Central memory CD8-positive, alpha-beta T cell (primary cell): Measurements from ENCODE around the gene IFNGR1.

Experiments used
- ATAC-seq: fragments of 150-1000 bp; cut with Tn5 transposase; replicated peaks from 2 replicates; pipeline ENCODE4 v1.10.0; 2022; ENCODE audit warnings: mild to moderate bottlenecking, moderate FRiP score, moderate number of reproducible peaks; ENCODE audit not compliant: poor library complexity, severe bottlenecking; ENCODE audit errors: extremely low read depth
- DNase-seq, 2 donors: peaks; one replicate each; pipeline ENCODE4 v3.0.0; 2021; ENCODE audit warnings: low spot score in 2 of 2
- H3K27ac Mint-ChIP-seq: one replicate; pipeline ENCODE4 v1.8.0; 2022; ENCODE audit warnings: low read depth, mild to moderate bottlenecking, moderate library complexity, mixed read lengths
- H3K27me3 Mint-ChIP-seq: one replicate; pipeline ENCODE4 v1.8.0; 2022; ENCODE audit warnings: mixed read lengths
- H3K36me3 Mint-ChIP-seq: one replicate; pipeline ENCODE4 v1.8.0; 2022; ENCODE audit warnings: mild to moderate bottlenecking, moderate library complexity, mixed read lengths; ENCODE audit not compliant: insufficient read depth
- H3K4me1 Mint-ChIP-seq: one replicate; pipeline ENCODE4 v1.8.0; 2022; ENCODE audit warnings: mixed read lengths
- H3K4me3 Mint-ChIP-seq: one replicate; pipeline ENCODE4 v1.8.0; 2022; ENCODE audit warnings: mild to moderate bottlenecking, moderate library complexity, mixed read lengths
- H3K9me3 Mint-ChIP-seq: one replicate; pipeline ENCODE4 v1.8.0; 2022; ENCODE audit warnings: mixed read lengths

The IFNGR1 gene

DNA sequence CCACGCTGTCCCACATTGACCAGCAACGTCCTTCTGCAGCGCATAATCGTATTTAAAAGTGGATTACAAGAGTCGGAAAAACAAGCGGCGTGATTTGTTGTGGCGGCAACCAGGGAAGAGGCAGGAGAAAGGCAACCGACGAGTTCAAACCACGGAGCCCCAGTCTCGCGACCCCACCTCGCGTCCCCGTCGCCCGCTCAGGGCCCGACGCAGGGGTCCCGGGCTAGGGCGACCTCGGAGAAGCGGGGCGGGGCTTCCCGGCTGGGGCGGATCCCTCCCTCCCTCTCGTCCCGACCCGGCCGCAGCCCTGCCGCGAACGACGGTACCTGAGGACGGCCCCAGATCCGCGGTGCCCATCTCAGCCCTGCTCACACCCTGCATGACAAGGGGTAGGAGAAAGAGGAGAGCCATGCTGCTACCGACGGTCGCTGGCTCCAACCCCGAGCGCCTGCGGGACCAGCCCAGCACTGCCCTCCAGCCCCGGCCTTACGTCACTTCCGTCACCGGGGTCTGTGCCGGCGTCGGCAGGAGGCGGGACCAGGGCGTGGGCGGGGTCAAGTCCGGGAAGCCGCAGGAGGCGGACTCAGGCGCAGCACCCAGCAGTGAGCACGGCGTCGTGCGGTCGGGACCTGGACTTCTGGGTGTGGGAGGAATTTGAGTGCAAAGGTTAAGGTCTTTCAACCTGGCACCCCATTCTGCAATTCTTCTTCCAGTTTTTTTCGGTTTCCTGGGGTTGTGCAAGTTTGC is at the start of gene IFNGR1:
Gene IFNGR1, minus strand, starts transcription at position 469 of the 747 bp plus-strand sequence. Its CDS starts 58 bp downstream, at position 411.
- no peaks in the 10 kb centered on the region for H3K9me3 Mint-ChIP-seq
- peak; percentile 89 for ATAC-seq

DNA sequence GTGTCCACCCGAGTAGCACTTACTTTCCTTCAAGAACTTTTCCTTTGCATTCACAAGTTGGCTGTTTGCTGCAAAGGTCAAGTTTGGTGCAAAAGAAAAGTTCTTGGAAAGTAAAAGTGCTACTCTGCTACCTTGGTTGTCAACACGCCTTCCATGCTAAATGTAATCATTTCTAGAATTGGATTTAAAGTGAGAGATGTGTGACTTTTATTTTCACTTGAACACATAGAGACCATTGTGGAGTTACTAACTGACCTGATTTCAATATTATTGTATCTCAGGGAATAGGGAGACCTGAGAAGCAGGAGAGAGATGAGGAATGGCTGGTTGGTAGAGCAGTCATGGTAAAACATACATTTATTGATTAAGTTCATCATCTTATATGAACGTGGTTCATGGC is 49.7 kb upstream of the IFNGR1 start:
- peak overlapping the region; percentile 29 for H3K4me3 Mint-ChIP-seq
- H3K4me1 Mint-ChIP-seq: peaks cover 23% of the 10 kb centered on the region
- peak overlapping the region; percentile 83 for H3K27ac Mint-ChIP-seq
- DNase-seq (no peak), ATAC-seq (no peak)
- H3K9me3 Mint-ChIP-seq: no peaks in the 10 kb centered on the region
- H3K36me3 Mint-ChIP-seq: peaks cover 3% of the 10 kb centered on the region
- H3K27me3 Mint-ChIP-seq: no peaks in the 10 kb centered on the region

More for the DNA sequence above, at the start of gene IFNGR1:
- peaks cover 13% of the 10 kb centered on the region for H3K36me3 Mint-ChIP-seq
- H3K4me3 Mint-ChIP-seq: peak within 1 kb of the TSS; percentile 98
- DNase-seq: peak; percentile 90 to 93
- H3K4me1 Mint-ChIP-seq: peaks cover 62% of the 10 kb centered on the region
- H3K27ac Mint-ChIP-seq: peak within 1 kb of the TSS; percentile 96
- no peaks in the 10 kb centered on the region for H3K27me3 Mint-ChIP-seq

DNA sequence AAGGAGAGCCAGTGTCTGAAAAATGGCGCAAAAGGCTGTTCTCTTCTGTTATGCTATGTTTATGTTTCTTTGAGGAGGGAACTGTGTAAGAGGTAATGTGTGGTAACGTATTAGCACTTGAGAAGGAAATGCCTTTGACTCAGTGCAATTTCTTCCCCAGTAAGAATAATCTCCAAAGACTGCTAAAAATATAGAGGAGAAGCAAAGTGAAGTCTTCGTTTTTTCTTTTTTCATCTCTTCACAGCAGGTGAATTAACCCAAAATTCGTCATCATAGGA is 47.1 kb upstream of the IFNGR1 start:
- Mint-ChIP-seq H3K27ac (no peak overlapping the region), H3K27me3 (no peaks in the 10 kb centered on the region), H3K9me3 (no peaks in the 10 kb centered on the region), H3K4me1 (peaks cover 41% of the 10 kb centered on the region), H3K4me3 (no peak overlapping the region), H3K36me3 (peaks cover 3% of the 10 kb centered on the region)
- ATAC-seq: no peak
- no peak for DNase-seq

DNA sequence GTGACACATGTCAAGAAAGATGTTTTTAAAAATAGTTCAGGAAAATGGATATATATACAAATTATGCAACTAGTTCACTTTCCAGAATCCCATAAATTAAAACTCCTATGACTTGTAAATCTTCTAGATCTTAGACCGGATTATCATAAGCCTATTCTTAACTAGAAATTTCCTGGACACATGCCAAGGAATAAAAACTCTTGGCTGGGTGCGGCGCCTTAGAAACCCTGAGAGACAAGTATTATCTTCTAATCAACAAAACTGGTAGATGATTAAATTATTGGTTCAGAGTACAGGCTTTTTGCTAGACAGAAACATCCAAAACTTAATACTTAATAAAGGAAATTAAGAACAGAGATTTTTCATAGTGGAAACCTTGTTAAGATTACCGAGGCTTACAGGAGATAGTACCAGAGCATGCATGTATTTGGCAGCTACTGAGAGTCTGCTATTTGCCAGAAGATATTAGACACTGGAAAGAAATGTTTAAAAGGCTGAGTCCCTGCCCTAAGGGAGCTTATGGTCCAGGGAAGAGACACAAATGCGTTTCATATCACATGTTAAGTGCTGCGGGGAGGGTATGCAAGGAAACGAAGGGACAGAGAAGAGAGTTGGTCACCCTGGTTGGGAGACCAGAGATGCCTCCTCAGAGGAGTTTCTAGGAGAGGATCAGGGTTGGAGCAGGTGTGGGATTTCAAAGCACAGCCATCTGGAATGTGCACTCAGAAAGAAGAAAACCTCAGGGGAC is 46.5 kb upstream of the IFNGR1 start:
- H3K27me3 Mint-ChIP-seq: no peaks in the 10 kb centered on the region
- DNase-seq (no peak), ATAC-seq (no peak)
- H3K4me3 Mint-ChIP-seq: no peak overlapping the region
- peaks cover 3% of the 10 kb centered on the region for H3K36me3 Mint-ChIP-seq
- H3K9me3 Mint-ChIP-seq: no peaks in the 10 kb centered on the region
- H3K27ac Mint-ChIP-seq: no peak overlapping the region
- H3K4me1 Mint-ChIP-seq: peaks cover 46% of the 10 kb centered on the region

DNA sequence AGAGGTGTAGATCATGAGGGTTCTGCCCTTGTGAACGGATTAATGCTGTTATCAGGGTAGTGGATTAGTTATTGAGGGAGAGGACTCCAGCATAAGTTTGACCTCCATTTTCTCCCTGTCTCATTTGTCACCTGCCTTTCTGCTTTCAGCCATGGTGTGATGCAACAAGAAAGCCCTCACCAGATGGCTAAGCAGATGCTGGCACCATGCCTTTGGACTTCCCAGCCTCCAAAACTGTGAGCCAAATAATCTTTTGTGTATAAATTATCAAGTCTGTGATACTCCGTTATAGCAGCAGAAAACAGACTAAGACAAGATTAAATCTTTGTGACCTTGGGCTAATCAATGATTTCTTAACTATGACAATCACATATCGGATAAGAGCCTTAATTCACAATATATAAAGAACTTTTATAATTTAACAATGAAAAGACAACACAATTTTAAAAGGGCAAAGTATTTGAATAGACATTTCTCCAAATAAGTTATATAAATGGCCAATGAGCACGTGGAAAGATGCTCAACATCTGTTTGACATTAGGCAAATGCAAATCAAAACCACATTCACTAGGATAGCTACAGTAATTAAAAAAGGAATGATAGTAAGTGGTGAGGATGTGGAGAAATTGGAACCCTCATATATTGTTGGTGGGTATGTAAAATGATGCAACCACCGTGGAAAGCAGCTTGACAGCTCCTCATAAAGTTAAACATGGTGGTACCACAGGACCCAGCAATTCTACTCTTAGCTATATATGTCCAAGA is 45.3 kb upstream of the IFNGR1 start:
- no peaks in the 10 kb centered on the region for H3K9me3 Mint-ChIP-seq
- no peak for ATAC-seq
- H3K4me1 Mint-ChIP-seq: peaks cover 45% of the 10 kb centered on the region

DNA sequence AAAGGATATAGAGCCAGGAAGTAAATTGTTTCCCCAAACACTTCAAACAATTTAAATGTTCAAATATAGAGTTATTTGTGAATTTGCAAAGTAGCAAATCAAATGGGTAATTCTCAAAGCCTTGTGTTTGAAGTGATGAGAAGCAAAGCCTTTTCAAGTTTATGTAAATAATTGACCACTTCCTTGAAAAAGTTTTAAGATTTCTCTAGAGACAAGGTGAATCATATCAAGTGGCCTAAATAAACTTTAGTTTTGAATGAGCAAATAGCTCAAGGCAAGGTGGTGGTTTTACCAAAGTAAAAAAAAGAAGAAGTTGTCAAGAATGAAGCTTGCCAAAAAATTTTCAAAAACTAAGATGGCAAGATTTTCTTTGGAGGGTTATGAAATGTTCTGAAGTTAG is 42.6 kb upstream of the IFNGR1 start:
- peak; percentile 60 for ATAC-seq
- Mint-ChIP-seq H3K4me3 (no peak overlapping the region), H3K36me3 (peaks cover 1% of the 10 kb centered on the region), H3K9me3 (no peaks in the 10 kb centered on the region), H3K4me1 (peaks cover 52% of the 10 kb centered on the region), H3K27me3 (no peaks in the 10 kb centered on the region), H3K27ac (peak overlapping the region; percentile 54)
- DNase-seq: no peak

More for the DNA sequence above, 45.3 kb upstream of the IFNGR1 start:
- no peak overlapping the region for H3K4me3 Mint-ChIP-seq
- H3K36me3 Mint-ChIP-seq: peaks cover 3% of the 10 kb centered on the region
- no peak overlapping the region for H3K27ac Mint-ChIP-seq
- no peak for DNase-seq
- no peaks in the 10 kb centered on the region for H3K27me3 Mint-ChIP-seq

DNA sequence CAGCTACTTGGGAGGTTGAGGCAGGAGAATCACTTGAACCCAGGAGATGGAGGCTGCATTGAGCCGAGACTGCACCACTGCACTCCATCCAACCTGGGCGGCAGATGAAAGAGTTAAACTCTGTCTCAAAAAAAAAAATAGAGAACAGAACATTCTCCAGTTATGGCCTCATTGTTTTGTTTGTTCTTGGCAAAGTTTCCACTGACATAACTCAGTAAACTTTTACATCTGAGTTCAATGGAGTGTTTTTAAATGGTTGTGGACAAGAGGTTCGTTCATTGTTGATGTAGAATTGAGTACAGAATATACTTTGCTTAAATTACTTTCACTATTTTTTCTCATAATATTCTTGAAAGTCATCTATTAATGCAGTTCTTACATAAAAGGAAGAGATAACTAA is 42.2 kb upstream of the IFNGR1 start:
- no peak for DNase-seq
- no peak for ATAC-seq
- peaks cover 52% of the 10 kb centered on the region for H3K4me1 Mint-ChIP-seq

DNA sequence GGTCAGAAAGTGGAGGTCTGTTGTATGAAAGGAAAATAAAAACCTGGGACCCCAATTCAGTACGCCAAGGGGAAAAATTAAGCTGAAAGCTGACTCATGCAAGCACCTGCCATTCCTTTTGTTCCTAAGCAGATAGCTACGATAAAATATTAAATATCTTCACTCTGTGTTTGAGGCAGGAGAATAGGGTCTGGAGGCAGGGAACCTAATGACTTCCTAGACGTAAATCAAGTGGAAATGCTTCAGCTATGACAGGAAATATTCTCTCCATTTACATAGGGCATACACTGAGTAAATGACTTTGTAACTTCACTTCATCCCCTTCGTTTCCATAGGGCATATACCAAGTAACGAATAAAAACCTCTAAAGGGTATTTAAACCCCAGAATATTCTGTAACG is 41.0 kb upstream of the IFNGR1 start:
- no peaks in the 10 kb centered on the region for H3K27me3 Mint-ChIP-seq
- H3K4me3 Mint-ChIP-seq: no peak overlapping the region
- no peak for DNase-seq
- H3K4me1 Mint-ChIP-seq: peaks cover 47% of the 10 kb centered on the region
- peaks cover 2% of the 10 kb centered on the region for H3K36me3 Mint-ChIP-seq
- no peak for ATAC-seq
- no peak overlapping the region for H3K27ac Mint-ChIP-seq
- peaks cover 6% of the 10 kb centered on the region for H3K9me3 Mint-ChIP-seq

More for the DNA sequence above, 42.2 kb upstream of the IFNGR1 start:
- peak overlapping the region; percentile 54 for H3K27ac Mint-ChIP-seq
- H3K27me3 Mint-ChIP-seq: no peaks in the 10 kb centered on the region
- H3K36me3 Mint-ChIP-seq: peaks cover 1% of the 10 kb centered on the region
- peaks cover under 1% of the 10 kb centered on the region for H3K9me3 Mint-ChIP-seq
- no peak overlapping the region for H3K4me3 Mint-ChIP-seq

DNA sequence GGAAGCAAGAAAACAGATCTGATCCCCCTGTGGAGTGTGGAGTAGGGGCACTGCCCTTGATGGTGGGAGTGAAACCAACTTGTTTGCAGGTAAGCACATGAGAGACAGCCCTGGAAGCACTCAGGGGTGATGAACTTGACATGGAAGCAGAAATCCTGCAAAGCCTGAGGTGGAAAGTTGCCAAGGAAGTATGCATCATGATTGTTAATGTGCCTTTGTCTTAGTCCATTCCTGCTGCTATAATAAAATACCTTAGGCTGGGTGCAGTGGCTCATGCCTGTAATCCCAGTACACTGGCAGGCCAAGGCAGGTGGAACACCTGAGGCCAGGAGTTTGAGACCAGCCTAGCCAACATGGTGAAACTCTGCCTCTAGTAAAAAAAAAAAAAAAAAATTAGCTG is 40.2 kb upstream of the IFNGR1 start:
- Mint-ChIP-seq H3K36me3 (peaks cover 6% of the 10 kb centered on the region), H3K4me3 (no peak overlapping the region), H3K4me1 (peaks cover 47% of the 10 kb centered on the region), H3K27me3 (no peaks in the 10 kb centered on the region), H3K27ac (no peak overlapping the region), H3K9me3 (peaks cover 6% of the 10 kb centered on the region)
- ATAC-seq: no peak
- DNase-seq: no peak

DNA sequence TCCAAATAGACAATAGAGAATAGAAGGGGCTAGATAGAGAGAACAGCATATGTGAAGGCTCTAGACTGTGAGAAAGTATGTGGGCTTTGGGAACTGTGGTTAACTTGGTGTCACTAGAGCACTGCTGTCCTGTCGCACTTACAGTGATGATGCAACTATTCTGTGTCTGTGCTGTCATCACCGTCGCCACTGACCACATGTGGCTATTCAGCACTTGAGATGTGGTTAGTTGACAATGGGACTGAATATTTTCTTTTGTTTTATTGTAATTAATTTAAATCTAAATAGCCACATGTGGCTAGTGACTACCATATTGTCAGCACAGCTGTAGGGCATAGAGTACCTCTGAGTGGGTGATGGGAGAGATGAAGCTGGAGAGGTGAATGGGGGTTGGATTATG is 39.0 kb upstream of the IFNGR1 start:
- no peak for DNase-seq
- H3K27me3 Mint-ChIP-seq: peaks cover under 1% of the 10 kb centered on the region
- peaks cover 6% of the 10 kb centered on the region for H3K9me3 Mint-ChIP-seq
- peaks cover 6% of the 10 kb centered on the region for H3K36me3 Mint-ChIP-seq
- no peak overlapping the region for H3K4me3 Mint-ChIP-seq
- peak; percentile 87 for ATAC-seq
- peak overlapping the region; percentile 66 for H3K27ac Mint-ChIP-seq
- H3K4me1 Mint-ChIP-seq: peaks cover 46% of the 10 kb centered on the region

DNA sequence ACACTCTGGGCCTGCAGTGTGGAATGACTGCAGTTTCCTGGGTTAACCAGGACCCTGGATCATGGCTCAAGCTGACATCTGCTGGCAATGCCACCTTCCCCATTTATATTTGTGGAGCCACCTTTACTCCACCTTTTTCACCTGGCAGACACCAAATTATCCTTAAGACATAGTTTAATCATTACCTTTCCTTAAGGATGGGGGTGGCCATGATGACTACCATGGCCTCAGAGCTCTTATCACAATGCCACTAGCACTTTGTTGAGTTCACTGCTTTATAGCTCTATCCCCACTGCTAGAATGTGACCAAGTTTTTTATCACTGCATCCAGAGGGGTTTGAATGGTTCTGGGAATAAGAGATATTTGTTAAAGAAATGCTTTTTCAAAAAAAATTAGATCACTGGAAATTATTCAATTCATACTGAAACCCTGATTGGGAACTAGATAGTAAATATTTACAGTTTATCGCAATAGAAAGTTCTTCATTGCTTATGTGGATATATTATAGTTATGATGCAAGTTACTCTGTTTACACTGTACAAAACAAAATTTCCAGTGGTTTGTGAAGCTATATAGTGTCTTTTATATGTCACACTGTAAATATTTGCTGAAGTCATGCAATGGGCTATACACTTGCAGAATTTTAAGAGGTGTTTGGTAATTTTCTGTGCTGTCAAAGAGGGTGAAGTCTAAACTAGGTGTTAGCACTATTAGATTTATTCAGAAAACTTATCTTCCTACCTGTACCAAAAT is 37.3 kb upstream of the IFNGR1 start:
- Mint-ChIP-seq H3K27ac (no peak overlapping the region), H3K9me3 (peaks cover 12% of the 10 kb centered on the region)

DNA sequence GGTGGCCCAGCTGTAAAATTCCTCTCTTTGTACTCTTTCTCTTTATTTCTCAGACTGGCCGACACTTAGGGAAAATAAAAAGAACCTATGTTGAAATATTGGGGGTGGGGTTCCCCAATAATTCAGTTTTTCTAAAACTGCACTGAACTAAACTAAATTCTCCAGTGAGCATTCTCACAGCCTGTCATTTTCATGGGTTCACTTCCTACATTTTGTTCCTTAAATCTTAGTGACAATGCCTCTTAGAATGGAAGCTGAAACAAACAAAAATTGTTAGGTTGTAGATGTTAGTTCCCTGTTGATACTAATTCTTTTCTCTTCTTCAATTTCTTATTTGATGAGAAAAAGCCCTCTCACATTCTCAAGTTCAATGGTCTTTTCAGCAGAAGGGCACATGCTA is 35.8 kb upstream of the IFNGR1 start:
- no peak overlapping the region for H3K4me3 Mint-ChIP-seq
- peaks cover 19% of the 10 kb centered on the region for H3K4me1 Mint-ChIP-seq
- peaks cover 7% of the 10 kb centered on the region for H3K36me3 Mint-ChIP-seq
- peaks cover 12% of the 10 kb centered on the region for H3K9me3 Mint-ChIP-seq
- H3K27ac Mint-ChIP-seq: no peak overlapping the region
- DNase-seq (no peak), ATAC-seq (no peak)
- peaks cover 8% of the 10 kb centered on the region for H3K27me3 Mint-ChIP-seq

More for the DNA sequence above, 37.3 kb upstream of the IFNGR1 start:
- peaks cover 8% of the 10 kb centered on the region for H3K27me3 Mint-ChIP-seq
- ATAC-seq (no peak), DNase-seq (no peak)
- peaks cover 31% of the 10 kb centered on the region for H3K4me1 Mint-ChIP-seq
- H3K4me3 Mint-ChIP-seq: no peak overlapping the region
- peaks cover 6% of the 10 kb centered on the region for H3K36me3 Mint-ChIP-seq
